SK-N-SH (cell line): ENCODE measurements around the gene UAP1L1.

Experiments used
- CHD2 ChIP-seq: fragments of 150-350 bp; IDR thresholded peaks from 2 replicates; pipeline ENCODE4 v1.6.1; 2018; ENCODE audit warnings: low read length; ENCODE audit not compliant: partially characterized antibody
- EP300 ChIP-seq, 2 experiments: IDR thresholded peaks; 2 replicates each; pipeline versions ENCODE4 v1.4.0 to v1.6.1; 2012; ENCODE audit warnings: borderline replicate concordance in 1 of 2, low read depth in 1 of 2, low read length in 1 of 2
- EZH2phosphoT487 ChIP-seq: fragments of 200-600 bp; sonication (generic); IDR thresholded peaks from 2 replicates; pipeline ENCODE4 v1.6.1; 2017; ENCODE audit warnings: low read depth, mixed run types, mild to moderate bottlenecking, antibody characterized with exemption, moderate library complexity, borderline replicate concordance
- GABPA ChIP-seq: IDR thresholded peaks from 2 replicates; pipeline ENCODE4 v1.4.0; 2012; ENCODE audit warnings: low read depth, mild to moderate bottlenecking
- GATA2 ChIP-seq: sonication (generic); formaldehyde crosslinking; IDR thresholded peaks from 2 replicates; pipeline ENCODE4 v1.5.0; 2020; ENCODE audit warnings: mild to moderate bottlenecking, missing genetic modification reagents
- MAX ChIP-seq: IDR thresholded peaks from 2 replicates; pipeline ENCODE4 v1.4.0; 2012; ENCODE audit warnings: low read depth
- NRF1 ChIP-seq: IDR thresholded peaks from 2 replicates; pipeline ENCODE4 v1.6.1; 2012; ENCODE audit warnings: low read depth, mild to moderate bottlenecking, low read length
- RXRA ChIP-seq: IDR thresholded peaks from 2 replicates; pipeline ENCODE4 v1.4.0; 2012; ENCODE audit warnings: low read depth, mild to moderate bottlenecking, borderline replicate concordance
- TCF12 ChIP-seq: IDR thresholded peaks from 2 replicates; pipeline ENCODE4 v1.4.0; 2012
- USF2 ChIP-seq: fragments of 150-350 bp; IDR thresholded peaks from 2 replicates; pipeline ENCODE4 v1.6.1; 2017; ENCODE audit warnings: antibody characterized with exemption, low read length, low read depth, borderline replicate concordance
- TF ChIP-seq, protein P1 (sequence below): fragments of 200-600 bp; sonication (generic); IDR thresholded peaks from 2 replicates; pipeline ENCODE4 v1.6.1; 2017; ENCODE audit warnings: antibody characterized with exemption, mild to moderate bottlenecking, moderate library complexity

DNA sequence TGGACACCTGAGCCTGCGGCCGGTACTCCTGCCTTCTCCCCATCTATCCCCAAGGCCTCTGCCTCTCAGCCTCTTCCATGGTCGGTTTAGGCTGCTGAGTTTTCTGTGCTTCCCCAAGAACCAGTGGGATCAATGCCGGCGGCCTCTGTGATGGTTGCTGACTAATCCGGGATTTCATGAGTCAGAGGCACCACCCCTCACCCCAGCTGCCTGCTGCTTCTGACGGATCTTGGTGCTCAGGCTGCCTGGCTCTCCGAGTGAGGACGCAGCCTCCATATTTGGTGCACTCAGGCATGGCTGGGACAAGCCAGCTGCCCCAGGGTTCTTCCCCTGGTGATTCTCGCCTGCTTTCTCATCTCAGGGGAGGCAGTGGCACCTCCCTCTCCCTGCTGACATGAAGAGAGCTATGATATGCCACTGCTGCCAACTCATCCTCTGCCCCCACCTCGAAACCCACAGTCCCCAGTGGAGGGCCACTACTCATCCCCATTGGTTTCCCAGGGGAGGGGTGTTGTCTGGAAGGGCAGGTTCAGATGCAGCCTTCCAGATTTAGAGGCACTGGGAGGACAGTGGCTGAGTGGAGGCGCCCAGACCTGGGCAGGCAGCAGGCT lies 6.2 kb downstream of the UAP1L1 start:
- TF ChIP-seq, protein P1, sequence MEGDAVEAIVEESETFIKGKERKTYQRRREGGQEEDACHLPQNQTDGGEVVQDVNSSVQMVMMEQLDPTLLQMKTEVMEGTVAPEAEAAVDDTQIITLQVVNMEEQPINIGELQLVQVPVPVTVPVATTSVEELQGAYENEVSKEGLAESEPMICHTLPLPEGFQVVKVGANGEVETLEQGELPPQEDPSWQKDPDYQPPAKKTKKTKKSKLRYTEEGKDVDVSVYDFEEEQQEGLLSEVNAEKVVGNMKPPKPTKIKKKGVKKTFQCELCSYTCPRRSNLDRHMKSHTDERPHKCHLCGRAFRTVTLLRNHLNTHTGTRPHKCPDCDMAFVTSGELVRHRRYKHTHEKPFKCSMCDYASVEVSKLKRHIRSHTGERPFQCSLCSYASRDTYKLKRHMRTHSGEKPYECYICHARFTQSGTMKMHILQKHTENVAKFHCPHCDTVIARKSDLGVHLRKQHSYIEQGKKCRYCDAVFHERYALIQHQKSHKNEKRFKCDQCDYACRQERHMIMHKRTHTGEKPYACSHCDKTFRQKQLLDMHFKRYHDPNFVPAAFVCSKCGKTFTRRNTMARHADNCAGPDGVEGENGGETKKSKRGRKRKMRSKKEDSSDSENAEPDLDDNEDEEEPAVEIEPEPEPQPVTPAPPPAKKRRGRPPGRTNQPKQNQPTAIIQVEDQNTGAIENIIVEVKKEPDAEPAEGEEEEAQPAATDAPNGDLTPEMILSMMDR: no peak
- no peak for TF ChIP-seq CHD2
- TF ChIP-seq MAX: peak; percentile 89
- TF ChIP-seq RXRA: no peak; the same call in 1 of the 2 replicates
- TF ChIP-seq TCF12: peak; percentile 55; the same call in 1 of the 2 replicates
- no peak for TF ChIP-seq GATA2 (CRISPR knock-in tag)
- TF ChIP-seq USF2: no peak
- TF ChIP-seq GABPA: no peak
- no peak for TF ChIP-seq EZH2phosphoT487
- TF ChIP-seq NRF1: no peak
- peak in 1 of 2 experiments; percentile 61; a peak in 1 of 4 replicates for TF ChIP-seq EP300 (IDR thresholded peaks at IDR 0.05; ENCODE audit: borderline replicate concordance in 1 of 2, low read depth in 1 of 2, low read length in 1 of 2)
